Suprapubic skin (tissue), 4 donors: ENCODE results near the gene ZNF770. TPM values are rescaled to one million over a fixed set of nuclear protein-coding genes. Genes with fewer than 3 reads are reported as not detected.
A peak's percentile ranks its signal among the peaks of the same experiment; 100 is the strongest.

Experiments used
- DNase-seq, 2 donors: peaks; one replicate each; pipeline ENCODE4 v3.0.0-alpha.2; 2019; ENCODE audit warnings: low spot score in 2 of 2
- H3K27ac ChIP-seq: fragments of 200-600 bp; sonication (generic); one replicate; pipeline ENCODE4 v1.5.1; 2019
- H3K27me3 ChIP-seq: fragments of 200-600 bp; sonication (generic); one replicate; pipeline ENCODE4 v1.5.1; 2019
- H3K36me3 ChIP-seq: fragments of 200-600 bp; sonication (generic); one replicate; pipeline ENCODE4 v1.5.1; 2019
- H3K4me1 ChIP-seq: fragments of 200-600 bp; sonication (generic); one replicate; pipeline ENCODE4 v1.5.1; 2019
- H3K4me3 ChIP-seq: fragments of 200-600 bp; sonication (generic); one replicate; pipeline ENCODE4 v1.5.1; 2019; ENCODE audit warnings: mild to moderate bottlenecking
- H3K9me3 ChIP-seq: fragments of 200-600 bp; sonication (generic); one replicate; pipeline ENCODE4 v1.5.1; 2019
- CTCF ChIP-seq, 2 donors: fragments of 200-600 bp in 1 of 2; fragments of 450-650 bp in 1 of 2; sonication (generic) in 1 of 2; IDR thresholded peaks; one replicate each; pipeline ENCODE4 v1.5.1; 2016 to 2019; ENCODE audit warnings: antibody characterized with exemption in 2 of 2, mild to moderate bottlenecking in 1 of 2, moderate library complexity in 1 of 2
- EP300 ChIP-seq: sonication (generic); formaldehyde crosslinking; IDR thresholded peaks from one replicate; pipeline ENCODE4 v1.6.1; 2017; ENCODE audit warnings: antibody characterized with exemption
- POLR2A ChIP-seq, 2 donors: fragments of 450-650 bp; IDR thresholded peaks; one replicate each; pipeline ENCODE4 v1.6.1; 2017; ENCODE audit warnings: antibody characterized with exemption in 2 of 2, mild to moderate bottlenecking in 2 of 2, moderate library complexity in 2 of 2
- POLR2AphosphoS5 ChIP-seq, 3 donors: sonication (generic); formaldehyde crosslinking; IDR thresholded peaks; one replicate each; pipeline ENCODE4 v1.6.1; 2017; ENCODE audit warnings: antibody characterized with exemption in 3 of 3
- WGBS: methylation state at CpG from one replicate; pipeline ENCODE4 v1.1.5; 2018; 5-methylcytosine and 5-hydroxymethylcytosine counted together
- total RNA-seq, 4 donors: library from RNA; depleted of rRNA; stranded (reverse); fragments of >200 nt; gene quantifications; one replicate each; pipeline ENCODE4 v1.1.0, GENCODE V29; 2016

Gene ZNF770
- total RNA-seq, 4 donors from 2014 or later, result 42.4 to 71.1 (median 46.2) TPM

- peak overlapping the region; percentile 64 for H3K4me3 ChIP-seq
- no peaks in the 10 kb centered on the region for H3K27me3 ChIP-seq
- H3K4me1 ChIP-seq, result peaks cover 47% of the 10 kb centered on the region
- WGBS, result 22% methylated on average over 9 of the region's 9 CpGs
- H3K36me3 ChIP-seq, result peaks cover 14% of the 10 kb centered on the region
- TF ChIP-seq CTCF (IDR thresholded peaks at IDR 0.05) (no peak), POLR2A (IDR thresholded peaks at IDR 0.05) (no peak), EP300 (no peak), POLR2AphosphoS5 (IDR thresholded peaks at IDR 0.05) (no peak)
- DNase-seq, result no peak
- peak overlapping the region; percentile 99 for H3K27ac ChIP-seq
- no peaks in the 10 kb centered on the region for H3K9me3 ChIP-seq
Observed at GRCh38 chr15:34986771-34987480, 1.2 kb downstream of the ZNF770 start.

- Histone ChIP-seq H3K36me3 (peaks cover 20% of the 10 kb centered on the region), H3K4me1 (peaks cover 44% of the 10 kb centered on the region), H3K4me3 (peak overlapping the region; percentile 64), H3K27ac (peak overlapping the region; percentile 99), H3K27me3 (no peaks in the 10 kb centered on the region), H3K9me3 (no peaks in the 10 kb centered on the region)
- 36% methylated on average over 1 of the region's 1 CpG for WGBS
- DNase-seq, result no peak
- TF ChIP-seq CTCF (IDR thresholded peaks at IDR 0.05) (no peak), EP300 (no peak), POLR2A (IDR thresholded peaks at IDR 0.05) (no peak), POLR2AphosphoS5 (IDR thresholded peaks at IDR 0.05) (no peak)
Observed at GRCh38 chr15:34986326-34986725, 1.8 kb downstream of the ZNF770 start.

GRCh38 chr15:34984889-34985630, 3.0 kb downstream of the ZNF770 start:
- TF ChIP-seq EP300, result no peak
- TF ChIP-seq POLR2AphosphoS5 (IDR thresholded peaks at IDR 0.05), result no peak
- no peak for TF ChIP-seq CTCF (IDR thresholded peaks at IDR 0.05)
- TF ChIP-seq POLR2A (IDR thresholded peaks at IDR 0.05), result no peak
- H3K36me3 ChIP-seq, result peaks cover 24% of the 10 kb centered on the region
- H3K9me3 ChIP-seq, result no peaks in the 10 kb centered on the region
- H3K27ac ChIP-seq, result peak overlapping the region; percentile 20
- WGBS, result 54% methylated on average over 9 of the region's 9 CpGs
- DNase-seq, result no peak
- peaks cover 44% of the 10 kb centered on the region for H3K4me1 ChIP-seq
- no peak overlapping the region for H3K4me3 ChIP-seq
- H3K27me3 ChIP-seq, result no peaks in the 10 kb centered on the region

- H3K4me3 ChIP-seq, result no peak overlapping the region
- H3K27ac ChIP-seq, result no peak overlapping the region
- no peaks in the 10 kb centered on the region for H3K4me1 ChIP-seq
- H3K9me3 ChIP-seq, result no peaks in the 10 kb centered on the region
- WGBS, result 95% methylated on average over 2 of the region's 2 CpGs
- no peak for TF ChIP-seq POLR2A (IDR thresholded peaks at IDR 0.05)
- TF ChIP-seq CTCF (IDR thresholded peaks at IDR 0.05), result no peak
- no peak for TF ChIP-seq EP300
- no peak for TF ChIP-seq POLR2AphosphoS5 (IDR thresholded peaks at IDR 0.05)
- H3K36me3 ChIP-seq, result peaks cover 8% of the 10 kb centered on the region
- no peaks in the 10 kb centered on the region for H3K27me3 ChIP-seq
- no peak for DNase-seq
Observed at GRCh38 chr15:34976743-34977142, 11.3 kb downstream of the ZNF770 start.

- TF ChIP-seq POLR2AphosphoS5 (IDR thresholded peaks at IDR 0.05) (no peak), CTCF (IDR thresholded peaks at IDR 0.05) (no peak), EP300 (no peak), POLR2A (IDR thresholded peaks at IDR 0.05) (no peak)
- Histone ChIP-seq H3K9me3 (no peaks in the 10 kb centered on the region), H3K27ac (no peak overlapping the region), H3K4me1 (no peaks in the 10 kb centered on the region), H3K36me3 (peaks cover 1% of the 10 kb centered on the region), H3K27me3 (no peaks in the 10 kb centered on the region), H3K4me3 (no peak overlapping the region)
- 100% methylated on average over 2 of the region's 2 CpGs for WGBS
- no peak for DNase-seq
Observed at GRCh38 chr15:34976073-34976472, 12.0 kb downstream of the ZNF770 start.
